ENCODE measurements around the gene LMF1. TPM values are rescaled to one million over a fixed set of nuclear protein-coding genes. Genes with fewer than 3 reads are reported as not detected.

The LMF1 gene
- polyA plus RNA-seq, 3 donors: 5.9 to 14.7 (median 10.6) TPM

GRCh38 chr16:918068-918467 lies 52.7 kb downstream of the LMF1 start:
- DNase-seq: no peak
- H3K4me3 ChIP-seq (replicated peaks in 1 of 3; ENCODE audit: low read depth in 2 of 3, low read length in 3 of 3): no peak overlapping the region
- 93% methylated on average over 19 of the region's 20 CpGs for WGBS (ENCODE audit: insufficient coverage)
- H3K36me3 ChIP-seq (replicated peaks in 1 of 2; ENCODE audit: control insufficient read depth in 1 of 2, insufficient read depth in 2 of 2, low read length in 2 of 2): peaks cover 0 to 6% of the 10 kb centered on the region in 2 donors
- TF ChIP-seq CTCF (IDR thresholded peaks at IDR 0.05): no peak
- intact Hi-C loops (cut with micrococcal nuclease): no loop called here
- peaks cover 10 to 16% of the 10 kb centered on the region in 2 donors for H3K9me3 ChIP-seq (replicated peaks in 1 of 2; ENCODE audit: control insufficient read depth in 1 of 2, insufficient read depth in 1 of 2, low read length in 2 of 2)
- H3K4me2 ChIP-seq (replicated peaks; ENCODE audit: extremely low read depth, low read length, poor library complexity, severe bottlenecking): no peak overlapping the region
- no peaks in the 10 kb centered on the region for H3K27me3 ChIP-seq (ENCODE audit: control insufficient read depth in 2 of 2, insufficient read depth in 2 of 2, low read length in 2 of 2)
- peaks cover 7 to 9% of the 10 kb centered on the region in 2 donors for H3K36me3 Mint-ChIP-seq
- H3K79me2 ChIP-seq (ENCODE audit: insufficient read depth, low read length): no peaks in the 10 kb centered on the region
- peaks cover 4 to 29% (median 18%) of the 10 kb centered on the region in 7 donors for H3K9me3 Mint-ChIP-seq
- peaks cover 0 to 4% (median 0%) of the 10 kb centered on the region in 3 donors for H3K27me3 Mint-ChIP-seq (ENCODE audit: low read depth in 3 of 3)
- H3K27ac Mint-ChIP-seq: no peak overlapping the region
- H3K27ac ChIP-seq (ENCODE audit: low read depth in 1 of 2, low read length in 2 of 2): no peak overlapping the region
- H3K4me1 ChIP-seq (ENCODE audit: control insufficient read depth in 1 of 2, insufficient read depth in 2 of 2, low read length in 2 of 2): no peaks in the 10 kb centered on the region
- H4K20me1 ChIP-seq (ENCODE audit: insufficient read depth, low read length): no peaks in the 10 kb centered on the region
- no peaks in the 10 kb centered on the region for H3K4me1 Mint-ChIP-seq
- H3K4me3 Mint-ChIP-seq: no peak overlapping the region
- H2AFZ ChIP-seq (ENCODE audit: insufficient read depth, low read depth, low read length, poor library complexity, severe bottlenecking): no peak overlapping the region
- no peak overlapping the region for H3K9ac ChIP-seq (ENCODE audit: insufficient read depth, low read length, poor library complexity, severe bottlenecking)

GRCh38 chr16:917591-918061 lies 53.2 kb downstream of the LMF1 start:
- Mint-ChIP-seq H3K9me3 (peaks cover 2 to 28% (median 14%) of the 10 kb centered on the region in 7 donors), H3K4me1 (no peaks in the 10 kb centered on the region), H3K4me3 (no peak overlapping the region), H3K27me3 (ENCODE audit: low read depth in 3 of 3) (peaks cover 0 to 4% (median 0%) of the 10 kb centered on the region in 3 donors), H3K36me3 (peaks cover 7 to 8% of the 10 kb centered on the region in 2 donors), H3K27ac (peak overlapping the region in 1 of 7 donors; percentile 46)
- no peak overlapping the region for H3K27ac ChIP-seq (ENCODE audit: low read depth in 1 of 2, low read length in 2 of 2)
- no peak overlapping the region for H3K4me2 ChIP-seq (replicated peaks; ENCODE audit: extremely low read depth, low read length, poor library complexity, severe bottlenecking)
- no peak for TF ChIP-seq CTCF (IDR thresholded peaks at IDR 0.05)
- DNase-seq: no peak
- no peaks in the 10 kb centered on the region for H3K27me3 ChIP-seq (ENCODE audit: control insufficient read depth in 2 of 2, insufficient read depth in 2 of 2, low read length in 2 of 2)
- H3K9me3 ChIP-seq (replicated peaks in 1 of 2; ENCODE audit: control insufficient read depth in 1 of 2, insufficient read depth in 1 of 2, low read length in 2 of 2): peaks cover 8 to 13% of the 10 kb centered on the region in 2 donors
- H2AFZ ChIP-seq (ENCODE audit: insufficient read depth, low read depth, low read length, poor library complexity, severe bottlenecking): no peak overlapping the region
- no peaks in the 10 kb centered on the region for H3K4me1 ChIP-seq (ENCODE audit: control insufficient read depth in 1 of 2, insufficient read depth in 2 of 2, low read length in 2 of 2)
- intact Hi-C loops (cut with micrococcal nuclease): no loop called here
- no peaks in the 10 kb centered on the region for H4K20me1 ChIP-seq (ENCODE audit: insufficient read depth, low read length)
- H3K36me3 ChIP-seq (replicated peaks in 1 of 2; ENCODE audit: control insufficient read depth in 1 of 2, insufficient read depth in 2 of 2, low read length in 2 of 2): peaks cover 0 to 6% of the 10 kb centered on the region in 2 donors
- H3K79me2 ChIP-seq (ENCODE audit: insufficient read depth, low read length): no peaks in the 10 kb centered on the region
- WGBS (ENCODE audit: insufficient coverage): 98% methylated on average over 21 of the region's 21 CpGs
- no peak overlapping the region for H3K4me3 ChIP-seq (replicated peaks in 1 of 3; ENCODE audit: low read depth in 2 of 3, low read length in 3 of 3)
- no peak overlapping the region for H3K9ac ChIP-seq (ENCODE audit: insufficient read depth, low read length, poor library complexity, severe bottlenecking)

All from CD14-positive monocyte (primary cell).